ENCODE measurements around the gene RPP25.
"Not testable (repeated sequence)": the region's sequence is repeated elsewhere in the genome, so short reads cannot be mapped to it uniquely, and the experiment has no call there.

The RPP25 gene

GRCh38 chr15:74963213-74963612 is 6.6 kb upstream of the RPP25 start:
- no peak for DNase-seq (ENCODE audit: low read depth in 2 of 2, low spot score in 1 of 2)

- DNase-seq (ENCODE audit: low read depth in 2 of 2, low spot score in 1 of 2) = no peak
These were observed 6.1 kb upstream of the RPP25 start for GRCh38 chr15:74962671-74963070.

GRCh38 chr15:74962219-74962618 is 5.6 kb upstream of the RPP25 start:
- DNase-seq (ENCODE audit: low read depth in 2 of 2, low spot score in 1 of 2) = no peak

- DNase-seq (ENCODE audit: low read depth in 2 of 2, low spot score in 1 of 2) = no peak
These were observed 5.0 kb upstream of the RPP25 start for GRCh38 chr15:74961616-74962015.

GRCh38 chr15:74960995-74961588 is 4.5 kb upstream of the RPP25 start:
- DNase-seq (ENCODE audit: low read depth in 2 of 2, low spot score in 1 of 2) = no peak

- DNase-seq (ENCODE audit: low read depth in 2 of 2, low spot score in 1 of 2) = no peak
These were observed 3.7 kb upstream of the RPP25 start for GRCh38 chr15:74960286-74960685.

GRCh38 chr15:74959586-74959939 is 3.0 kb upstream of the RPP25 start:
- DNase-seq (ENCODE audit: low read depth in 2 of 2, low spot score in 1 of 2) = no peak

GRCh38 chr15:74958908-74959585 is 2.5 kb upstream of the RPP25 start:
- DNase-seq (ENCODE audit: low read depth in 2 of 2, low spot score in 1 of 2) = no peak

- no peak for DNase-seq (ENCODE audit: low read depth in 2 of 2, low spot score in 1 of 2)
These were observed 1.8 kb upstream of the RPP25 start for GRCh38 chr15:74958320-74958907.

GRCh38 chr15:74957476-74958035 is 984 bp upstream of the RPP25 start:
- no peak for DNase-seq (ENCODE audit: low read depth in 2 of 2, low spot score in 1 of 2)

GRCh38 chr15:74955796-74956647 is 550 bp downstream of the RPP25 start:
- DNase-seq (ENCODE audit: low read depth in 2 of 2, low spot score in 1 of 2) = peak in 1 of 2 donors; percentile 39

- DNase-seq (ENCODE audit: low read depth in 2 of 2, low spot score in 1 of 2) = no peak
These were observed 1.6 kb downstream of the RPP25 start for GRCh38 chr15:74955017-74955416.

GRCh38 chr15:74954515-74954914 is 2.1 kb downstream of the RPP25 start:
- no peak for DNase-seq (ENCODE audit: low read depth in 2 of 2, low spot score in 1 of 2)

- DNase-seq (ENCODE audit: low read depth in 2 of 2, low spot score in 1 of 2) = no peak
These were observed 5.6 kb downstream of the RPP25 start for GRCh38 chr15:74951006-74951405.

GRCh38 chr15:74950078-74950908 is 6.3 kb downstream of the RPP25 start:
- DNase-seq (ENCODE audit: low read depth in 2 of 2, low spot score in 1 of 2) = peak; percentile 63 to 67

- peak; percentile 73 to 79 for DNase-seq (ENCODE audit: low read depth in 2 of 2, low spot score in 1 of 2)
These were observed 18.8 kb downstream of the RPP25 start, which contains the start of gene COX5A for GRCh38 chr15:74937590-74938371. Gene COX5A, minus strand, starts transcription at chr15:74938073. Its CDS starts 59 bp downstream, at chr15:74938014.

- no peak for DNase-seq (ENCODE audit: low read depth in 2 of 2, low spot score in 1 of 2)
These were observed 19.3 kb downstream of the RPP25 start for GRCh38 chr15:74937272-74937589.

GRCh38 chr15:74935193-74935592 is 21.4 kb downstream of the RPP25 start:
- DNase-seq (ENCODE audit: low read depth in 2 of 2, low spot score in 1 of 2) = not testable (repeated sequence)

GRCh38 chr15:74933573-74933972 is 23.0 kb downstream of the RPP25 start:
- DNase-seq (ENCODE audit: low read depth in 2 of 2, low spot score in 1 of 2) = no peak

GRCh38 chr15:74928771-74929198 is 27.8 kb downstream of the RPP25 start:
- no peak for DNase-seq (ENCODE audit: low read depth in 2 of 2, low spot score in 1 of 2)
